Muscle of leg (tissue), 11 donors: ENCODE measurements around the gene PREB. TPM values are rescaled to one million over a fixed set of nuclear protein-coding genes. Genes with fewer than 3 reads are reported as not detected.
"Not testable (repeated sequence)": the region's sequence is repeated elsewhere in the genome, so short reads cannot be mapped to it uniquely, and the experiment has no call there.

ENCODE experiments used
- DNase-seq: peaks from one replicate; pipeline ENCODE4 v3.0.0; 2013
- H3K27ac ChIP-seq: one replicate; pipeline ENCODE4 v1.5.1; 2013; ENCODE audit warnings: mild to moderate bottlenecking, low read length, control low read depth
- H3K27me3 ChIP-seq: one replicate; pipeline ENCODE4 v1.6.1; 2013; ENCODE audit warnings: low read length; ENCODE audit not compliant: control insufficient read depth, insufficient read depth
- H3K36me3 ChIP-seq: one replicate; pipeline ENCODE4 v1.6.1; 2013; ENCODE audit warnings: low read length; ENCODE audit not compliant: control insufficient read depth, insufficient read depth
- H3K4me1 ChIP-seq: one replicate; pipeline ENCODE4 v1.6.1; 2013; ENCODE audit warnings: low read length; ENCODE audit not compliant: control insufficient read depth, insufficient read depth
- H3K4me3 ChIP-seq: one replicate; pipeline ENCODE4 v1.5.1; 2013; ENCODE audit warnings: low read length, control low read depth
- H3K9me3 ChIP-seq: replicated peaks from 2 replicates; pipeline ENCODE4 v1.6.1; 2013; ENCODE audit warnings: low read depth, low read length; ENCODE audit not compliant: control insufficient read depth
- WGBS: methylation state at CpG from one replicate; pipeline ENCODE4 v1.1.5; 2013; ENCODE audit warnings: missing lambda C conversion rate; ENCODE audit not compliant: insufficient coverage; 5-methylcytosine and 5-hydroxymethylcytosine counted together
- polyA plus RNA-seq, 8 donors: library from polyadenylated mRNA; unstranded; fragments of 120-200 nt; gene quantifications; one replicate each; pipeline versions ENCODE4 v1.2.1 to v1.2.3, GENCODE V29; 2013; ENCODE audit warnings: inconsistent platforms in 1 of 8, low replicate concordance in 1 of 8; ENCODE audit not compliant: insufficient read length in 8 of 8, insufficient read depth in 1 of 8
- total RNA-seq: library from RNA; stranded (reverse); fragments of 120-200 nt; gene quantifications from one replicate; pipeline ENCODE4 v1.2.4, GENCODE V29; 2013

PREB gene
- total and polyA plus RNA-seq, 9 donors: 26.9 to 38.9 (median 35.9) TPM

- DNase-seq: no peak
- H3K36me3 ChIP-seq: no peaks in the 10 kb centered on the region
- H3K27ac ChIP-seq: no peak overlapping the region
- H3K4me1 ChIP-seq: peaks cover 10% of the 10 kb centered on the region
- WGBS: 11% methylated on average over 11 of the region's 14 CpGs
- peak overlapping the region; percentile 28 for H3K4me3 ChIP-seq
- no peaks in the 10 kb centered on the region for H3K9me3 ChIP-seq
- peaks cover 47% of the 10 kb centered on the region for H3K27me3 ChIP-seq
These were observed 16.4 kb downstream of the PREB start for GRCh38 chr2:27117995-27118524.

- Histone ChIP-seq H3K27ac (no peak overlapping the region), H3K9me3 (no peaks in the 10 kb centered on the region), H3K4me1 (peaks cover 8% of the 10 kb centered on the region), H3K36me3 (no peaks in the 10 kb centered on the region), H3K4me3 (no peak overlapping the region), H3K27me3 (peaks cover 32% of the 10 kb centered on the region)
- DNase-seq: no peak
- 63% methylated on average over 2 of the region's 2 CpGs for WGBS
These were observed 18.9 kb downstream of the PREB start for GRCh38 chr2:27115519-27115918.

- H3K27ac ChIP-seq, H3K4me3 ChIP-seq, DNase-seq, H3K27me3 ChIP-seq, H3K36me3 ChIP-seq, H3K4me1 ChIP-seq, H3K9me3 ChIP-seq: not testable (repeated sequence)
- WGBS: 92% methylated on average over 40 of the region's 49 CpGs
These were observed 22.9 kb downstream of the PREB start for GRCh38 chr2:27111392-27112078.

DNA sequence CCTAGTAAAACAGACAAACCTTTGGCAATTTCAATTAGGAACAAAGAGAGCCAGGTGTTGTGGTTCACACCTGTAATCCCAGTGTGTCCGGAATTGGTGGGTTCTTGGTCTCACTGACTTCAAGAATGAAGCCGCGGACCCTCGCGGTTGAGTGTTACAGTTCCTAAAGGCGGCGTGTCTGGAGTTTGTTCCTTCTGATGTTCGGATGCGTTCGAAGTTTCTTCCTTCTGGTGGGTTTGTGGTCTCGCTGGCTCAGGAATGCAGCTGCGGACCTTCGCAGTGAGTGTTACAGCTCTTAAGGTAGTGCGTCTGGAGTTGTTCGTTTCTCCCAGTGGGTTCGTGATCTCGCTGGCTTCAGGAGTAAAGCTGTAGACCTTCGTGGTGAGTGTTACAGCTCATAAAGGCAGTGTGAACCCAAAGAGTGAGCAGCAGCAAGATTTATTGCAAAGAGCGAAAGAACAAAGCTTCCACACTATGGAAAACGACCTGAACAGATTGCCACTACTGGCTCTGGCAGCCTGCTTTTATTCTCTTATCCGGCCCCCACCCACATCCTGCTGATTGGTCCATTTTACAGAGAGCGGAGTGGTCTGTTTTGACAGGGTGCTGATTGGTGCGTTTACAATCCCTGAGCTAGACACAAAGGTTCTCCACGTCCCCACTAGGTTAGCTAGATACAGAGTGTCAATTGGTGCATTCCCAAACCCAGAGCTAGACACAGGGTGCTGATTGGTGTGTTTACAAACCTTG, 23.7 kb downstream of the PREB start:
- WGBS: 67% methylated on average over 19 of the region's 24 CpGs
- H3K4me1 ChIP-seq, H3K27ac ChIP-seq, DNase-seq, H3K9me3 ChIP-seq, H3K36me3 ChIP-seq, H3K27me3 ChIP-seq, H3K4me3 ChIP-seq: not testable (repeated sequence)

DNA sequence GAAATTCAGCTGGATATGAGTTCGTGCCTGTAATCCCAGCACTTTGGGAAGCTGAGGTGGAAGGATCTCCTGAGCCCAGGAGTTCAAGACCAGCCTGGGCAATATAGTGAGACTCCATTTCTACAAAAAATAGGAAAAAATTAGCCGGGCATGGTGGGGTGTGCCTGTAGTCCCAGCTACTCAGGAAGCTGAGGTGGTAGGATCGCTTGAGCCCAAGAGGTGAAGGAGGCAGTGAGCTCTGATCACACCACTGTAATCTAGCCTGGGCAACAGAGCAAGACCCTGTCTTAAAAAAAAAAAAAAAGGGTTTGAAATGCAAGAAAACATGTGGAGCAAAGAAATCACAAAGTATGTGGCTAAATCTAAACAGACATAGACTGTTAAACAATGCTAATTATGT, 25.4 kb downstream of the PREB start:
- H3K27me3 ChIP-seq: no peaks in the 10 kb centered on the region
- H3K4me1 ChIP-seq: no peaks in the 10 kb centered on the region
- H3K36me3 ChIP-seq: no peaks in the 10 kb centered on the region
- no peak overlapping the region for H3K27ac ChIP-seq
- DNase-seq: no peak
- WGBS: 80% methylated on average over 1 of the region's 3 CpGs
- no peak overlapping the region for H3K4me3 ChIP-seq
- no peaks in the 10 kb centered on the region for H3K9me3 ChIP-seq

- no peak overlapping the region for H3K4me3 ChIP-seq
- no peak for DNase-seq
- H3K27ac ChIP-seq: no peak overlapping the region
- no peaks in the 10 kb centered on the region for H3K4me1 ChIP-seq
- no CpG with 5 or more reads among the region's 2 CpGs for WGBS
- H3K9me3 ChIP-seq: no peaks in the 10 kb centered on the region
- no peaks in the 10 kb centered on the region for H3K36me3 ChIP-seq
- H3K27me3 ChIP-seq: no peaks in the 10 kb centered on the region
These were observed 26.2 kb downstream of the PREB start for GRCh38 chr2:27108221-27108620.

DNA sequence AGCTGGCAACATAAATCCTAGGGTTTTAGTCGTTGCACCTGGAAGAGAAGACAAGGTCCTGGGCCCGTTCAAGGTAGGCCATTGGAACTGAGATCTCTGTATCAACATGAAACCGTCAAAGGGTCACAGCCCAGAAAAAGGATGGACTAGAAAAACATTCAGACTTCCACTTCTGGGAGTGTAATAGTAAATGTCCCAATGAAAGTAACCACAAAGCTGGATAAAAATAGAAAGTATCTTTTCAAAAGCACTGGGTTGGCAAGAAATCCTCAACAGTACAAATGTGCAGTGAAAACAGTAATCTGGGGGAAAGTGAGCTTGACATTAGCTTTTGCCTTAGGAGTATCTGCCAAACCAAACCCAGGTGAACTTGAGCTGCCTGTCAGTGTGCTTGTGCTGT, 28.5 kb downstream of the PREB start:
- DNase-seq: no peak
- no CpG with 5 or more reads among the region's 3 CpGs for WGBS
- Histone ChIP-seq H3K36me3 (no peaks in the 10 kb centered on the region), H3K4me1 (no peaks in the 10 kb centered on the region), H3K27ac (no peak overlapping the region), H3K9me3 (no peaks in the 10 kb centered on the region), H3K4me3 (no peak overlapping the region), H3K27me3 (no peaks in the 10 kb centered on the region)

- no peak for DNase-seq
- 59% methylated on average over 2 of the region's 5 CpGs for WGBS
- Histone ChIP-seq H3K9me3 (no peaks in the 10 kb centered on the region), H3K27ac (no peak overlapping the region), H3K4me1 (no peaks in the 10 kb centered on the region), H3K36me3 (no peaks in the 10 kb centered on the region), H3K27me3 (no peaks in the 10 kb centered on the region), H3K4me3 (no peak overlapping the region)
These were observed 32.1 kb downstream of the PREB start for GRCh38 chr2:27102329-27102728.

GRCh38 chr2:27100036-27100435, 34.4 kb downstream of the PREB start:
- H3K27ac ChIP-seq: no peak overlapping the region
- H3K9me3 ChIP-seq: no peaks in the 10 kb centered on the region
- 72% methylated on average over 9 of the region's 10 CpGs for WGBS
- peaks cover 10% of the 10 kb centered on the region for H3K4me1 ChIP-seq
- H3K4me3 ChIP-seq: no peak overlapping the region
- DNase-seq: no peak
- H3K27me3 ChIP-seq: no peaks in the 10 kb centered on the region
- H3K36me3 ChIP-seq: no peaks in the 10 kb centered on the region

DNA sequence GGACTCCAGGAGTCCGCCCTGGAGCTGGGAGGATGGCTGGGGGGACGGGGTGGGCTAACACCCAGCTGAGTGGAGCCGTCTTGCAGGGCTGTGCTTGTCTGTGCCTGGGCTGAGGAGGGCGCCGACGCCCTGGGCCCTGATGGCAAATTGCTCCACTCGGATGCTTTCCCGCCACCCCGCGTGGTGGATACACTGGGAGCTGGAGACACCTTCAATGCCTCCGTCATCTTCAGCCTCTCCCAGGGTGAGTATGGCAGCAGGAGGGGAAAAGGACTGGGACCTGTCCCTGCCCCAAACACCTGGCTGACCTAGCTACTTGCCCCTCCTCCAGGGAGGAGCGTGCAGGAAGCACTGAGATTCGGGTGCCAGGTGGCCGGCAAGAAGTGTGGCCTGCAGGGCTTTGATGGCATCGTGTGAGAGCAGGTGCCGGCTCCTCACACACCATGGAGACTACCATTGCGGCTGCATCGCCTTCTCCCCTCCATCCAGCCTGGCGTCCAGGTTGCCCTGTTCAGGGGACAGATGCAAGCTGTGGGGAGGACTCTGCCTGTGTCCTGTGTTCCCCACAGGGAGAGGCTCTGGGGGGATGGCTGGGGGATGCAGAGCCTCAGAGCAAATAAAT, 35.0 kb downstream of the PREB start:
- no peak overlapping the region for H3K27ac ChIP-seq
- DNase-seq: no peak
- no peak overlapping the region for H3K4me3 ChIP-seq
- H3K4me1 ChIP-seq: peaks cover 10% of the 10 kb centered on the region
- H3K9me3 ChIP-seq: no peaks in the 10 kb centered on the region
- H3K27me3 ChIP-seq: no peaks in the 10 kb centered on the region
- no peaks in the 10 kb centered on the region for H3K36me3 ChIP-seq
- 83% methylated on average over 13 of the region's 19 CpGs for WGBS
